K562 (cell line): ENCODE measurements around the gene GPATCH4. TPM values are rescaled to one million over a fixed set of nuclear protein-coding genes. Genes with fewer than 3 reads are reported as not detected.
A peak's percentile ranks its signal among the peaks of the same experiment; 100 is the strongest.

Source experiments
- DMBX1 ChIP-seq: fragments of 250-450 bp; sonication (Bioruptor Pico); IDR thresholded peaks from 2 replicates; pipeline ENCODE4 v1.8.0; 2022; ENCODE audit warnings: inconsistent platforms, mild to moderate bottlenecking, moderate library complexity, borderline replicate concordance
- HCFC1 ChIP-seq: IDR thresholded peaks from 2 replicates; pipeline ENCODE4 v1.6.1; 2012; ENCODE audit warnings: low read depth, low read length, improper control_type of control experiment
- HIVEP1 ChIP-seq: fragments of 250-450 bp; sonication (Bioruptor Pico); IDR thresholded peaks from 2 replicates; pipeline ENCODE4 v1.4.0; 2020; ENCODE audit warnings: mild to moderate bottlenecking
- MCM5 ChIP-seq: fragments of 450-650 bp; IDR thresholded peaks from 2 replicates; pipeline ENCODE4 v1.6.1; 2016; ENCODE audit warnings: low read depth
- MEIS2 ChIP-seq: fragments of 450-650 bp; IDR thresholded peaks from 2 replicates; pipeline ENCODE4 v1.6.1; 2014; ENCODE audit warnings: mild to moderate bottlenecking; ENCODE audit not compliant: partially characterized antibody
- NFRKB ChIP-seq: fragments of 450-650 bp; IDR thresholded peaks from 2 replicates; pipeline ENCODE4 v1.6.1; 2016; ENCODE audit warnings: low read depth
- ZNF316 ChIP-seq: fragments of 450-650 bp; IDR thresholded peaks from 2 replicates; pipeline ENCODE4 v1.6.1; 2016
- polyA plus RNA-seq, 8 experiments: library from polyadenylated mRNA; depleted of rRNA in 4 of 8; stranded (reverse) in 5 of 8; unstranded in 3 of 8; fragments of >200 nt; fragmentation: Nextera tagmentation in 2 of 8; fragmentation: Illumina TruSeq in 1 of 8; extraction: Ambion mirVana in 2 of 8; extraction: Trizol in 1 of 8; gene quantifications; 2 replicates each; pipeline versions ENCODE4 v1.2.1 to v1.2.3, GENCODE V29; 2011 to 2014; ENCODE audit warnings: inconsistent platforms in 1 of 8, missing spikeins in 1 of 8
- total RNA-seq, 7 experiments: library from RNA; depleted of rRNA in 6 of 7; stranded (reverse); fragments of >200 nt in 6 of 7; fragmentation: Illumina TruSeq in 2 of 7; extraction: Trizol in 2 of 7; gene quantifications; 2 replicates each; pipeline versions ENCODE4 v1.2.1 to v1.2.3, GENCODE V29; 2011 to 2021; ENCODE audit warnings: low replicate concordance in 1 of 7
- TF ChIP-seq, protein P1 (sequence below): fragments of 450-650 bp; IDR thresholded peaks from 2 replicates; pipeline ENCODE4 v1.6.1; 2016; ENCODE audit warnings: mild to moderate bottlenecking, moderate library complexity
- TF ChIP-seq, protein P2 (sequence below): IDR thresholded peaks from 2 replicates; pipeline ENCODE4 v1.6.1; 2014; ENCODE audit warnings: antibody characterized with exemption
- TF ChIP-seq, protein P3 (sequence below): conservative IDR thresholded peaks from 2 replicates; pipeline ENCODE4 v1.6.1; 2011; ENCODE audit warnings: low read depth, mild to moderate bottlenecking, low read length; ENCODE audit not compliant: control insufficient read depth

Gene GPATCH4
- total and polyA plus RNA-seq, 9 of the 15 experiments (the other 6 are each of a cell fraction or from before 2014, with no cell fraction given) = 43.7 to 105 (median 76.5) TPM

DNA sequence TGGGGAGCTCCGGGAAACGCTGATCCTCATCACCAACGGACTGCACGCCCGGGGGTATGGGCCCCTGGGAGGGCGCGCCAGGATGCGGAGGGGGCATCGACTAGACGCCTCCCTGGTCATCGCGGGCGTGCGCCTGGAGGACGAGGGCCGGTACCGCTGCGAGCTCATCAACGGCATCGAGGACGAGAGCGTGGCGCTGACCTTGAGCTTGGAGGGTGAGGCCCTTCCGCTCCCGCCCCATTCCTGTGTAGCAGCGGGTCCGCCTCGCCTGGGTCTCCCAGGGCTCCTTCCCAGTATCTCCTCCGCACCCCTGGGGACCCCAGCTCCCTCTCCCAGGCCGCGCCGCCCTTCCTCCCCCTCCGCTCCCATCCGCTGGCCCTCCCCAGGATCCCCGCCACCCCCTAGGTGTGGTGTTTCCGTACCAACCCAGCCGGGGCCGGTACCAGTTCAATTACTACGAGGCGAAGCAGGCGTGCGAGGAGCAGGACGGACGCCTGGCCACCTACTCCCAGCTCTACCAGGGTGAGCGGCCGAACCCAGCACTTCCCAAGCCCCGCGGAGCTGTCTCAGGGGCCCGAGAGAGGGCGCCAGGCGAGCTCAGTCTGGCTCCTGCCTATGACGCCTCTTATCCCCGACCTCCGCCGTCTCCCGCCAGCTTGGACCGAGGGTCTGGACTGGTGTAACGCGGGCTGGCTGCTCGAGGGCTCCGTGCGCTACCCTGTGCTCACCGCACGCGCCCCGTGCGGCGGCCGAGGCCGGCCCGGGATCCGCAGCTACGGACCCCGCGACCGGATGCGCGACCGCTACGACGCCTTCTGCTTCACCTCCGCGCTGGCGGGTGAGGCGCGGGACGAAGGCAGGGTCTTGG is 22.9 kb upstream of the GPATCH4 start (continued):
- TF ChIP-seq NFRKB (0 out of 2 replicates have a peak, but pooled peaks have one; percentile 43), MEIS2 (no peak), HIVEP1 (CRISPR knock-in tag) (no peak), ZNF316 (no peak), MCM5 (no peak), HCFC1 (peak; percentile 75), DMBX1 (CRISPR knock-in tag) (peak; percentile 72; the same call in 1 of the 2 replicates)
- TF ChIP-seq, protein P1, sequence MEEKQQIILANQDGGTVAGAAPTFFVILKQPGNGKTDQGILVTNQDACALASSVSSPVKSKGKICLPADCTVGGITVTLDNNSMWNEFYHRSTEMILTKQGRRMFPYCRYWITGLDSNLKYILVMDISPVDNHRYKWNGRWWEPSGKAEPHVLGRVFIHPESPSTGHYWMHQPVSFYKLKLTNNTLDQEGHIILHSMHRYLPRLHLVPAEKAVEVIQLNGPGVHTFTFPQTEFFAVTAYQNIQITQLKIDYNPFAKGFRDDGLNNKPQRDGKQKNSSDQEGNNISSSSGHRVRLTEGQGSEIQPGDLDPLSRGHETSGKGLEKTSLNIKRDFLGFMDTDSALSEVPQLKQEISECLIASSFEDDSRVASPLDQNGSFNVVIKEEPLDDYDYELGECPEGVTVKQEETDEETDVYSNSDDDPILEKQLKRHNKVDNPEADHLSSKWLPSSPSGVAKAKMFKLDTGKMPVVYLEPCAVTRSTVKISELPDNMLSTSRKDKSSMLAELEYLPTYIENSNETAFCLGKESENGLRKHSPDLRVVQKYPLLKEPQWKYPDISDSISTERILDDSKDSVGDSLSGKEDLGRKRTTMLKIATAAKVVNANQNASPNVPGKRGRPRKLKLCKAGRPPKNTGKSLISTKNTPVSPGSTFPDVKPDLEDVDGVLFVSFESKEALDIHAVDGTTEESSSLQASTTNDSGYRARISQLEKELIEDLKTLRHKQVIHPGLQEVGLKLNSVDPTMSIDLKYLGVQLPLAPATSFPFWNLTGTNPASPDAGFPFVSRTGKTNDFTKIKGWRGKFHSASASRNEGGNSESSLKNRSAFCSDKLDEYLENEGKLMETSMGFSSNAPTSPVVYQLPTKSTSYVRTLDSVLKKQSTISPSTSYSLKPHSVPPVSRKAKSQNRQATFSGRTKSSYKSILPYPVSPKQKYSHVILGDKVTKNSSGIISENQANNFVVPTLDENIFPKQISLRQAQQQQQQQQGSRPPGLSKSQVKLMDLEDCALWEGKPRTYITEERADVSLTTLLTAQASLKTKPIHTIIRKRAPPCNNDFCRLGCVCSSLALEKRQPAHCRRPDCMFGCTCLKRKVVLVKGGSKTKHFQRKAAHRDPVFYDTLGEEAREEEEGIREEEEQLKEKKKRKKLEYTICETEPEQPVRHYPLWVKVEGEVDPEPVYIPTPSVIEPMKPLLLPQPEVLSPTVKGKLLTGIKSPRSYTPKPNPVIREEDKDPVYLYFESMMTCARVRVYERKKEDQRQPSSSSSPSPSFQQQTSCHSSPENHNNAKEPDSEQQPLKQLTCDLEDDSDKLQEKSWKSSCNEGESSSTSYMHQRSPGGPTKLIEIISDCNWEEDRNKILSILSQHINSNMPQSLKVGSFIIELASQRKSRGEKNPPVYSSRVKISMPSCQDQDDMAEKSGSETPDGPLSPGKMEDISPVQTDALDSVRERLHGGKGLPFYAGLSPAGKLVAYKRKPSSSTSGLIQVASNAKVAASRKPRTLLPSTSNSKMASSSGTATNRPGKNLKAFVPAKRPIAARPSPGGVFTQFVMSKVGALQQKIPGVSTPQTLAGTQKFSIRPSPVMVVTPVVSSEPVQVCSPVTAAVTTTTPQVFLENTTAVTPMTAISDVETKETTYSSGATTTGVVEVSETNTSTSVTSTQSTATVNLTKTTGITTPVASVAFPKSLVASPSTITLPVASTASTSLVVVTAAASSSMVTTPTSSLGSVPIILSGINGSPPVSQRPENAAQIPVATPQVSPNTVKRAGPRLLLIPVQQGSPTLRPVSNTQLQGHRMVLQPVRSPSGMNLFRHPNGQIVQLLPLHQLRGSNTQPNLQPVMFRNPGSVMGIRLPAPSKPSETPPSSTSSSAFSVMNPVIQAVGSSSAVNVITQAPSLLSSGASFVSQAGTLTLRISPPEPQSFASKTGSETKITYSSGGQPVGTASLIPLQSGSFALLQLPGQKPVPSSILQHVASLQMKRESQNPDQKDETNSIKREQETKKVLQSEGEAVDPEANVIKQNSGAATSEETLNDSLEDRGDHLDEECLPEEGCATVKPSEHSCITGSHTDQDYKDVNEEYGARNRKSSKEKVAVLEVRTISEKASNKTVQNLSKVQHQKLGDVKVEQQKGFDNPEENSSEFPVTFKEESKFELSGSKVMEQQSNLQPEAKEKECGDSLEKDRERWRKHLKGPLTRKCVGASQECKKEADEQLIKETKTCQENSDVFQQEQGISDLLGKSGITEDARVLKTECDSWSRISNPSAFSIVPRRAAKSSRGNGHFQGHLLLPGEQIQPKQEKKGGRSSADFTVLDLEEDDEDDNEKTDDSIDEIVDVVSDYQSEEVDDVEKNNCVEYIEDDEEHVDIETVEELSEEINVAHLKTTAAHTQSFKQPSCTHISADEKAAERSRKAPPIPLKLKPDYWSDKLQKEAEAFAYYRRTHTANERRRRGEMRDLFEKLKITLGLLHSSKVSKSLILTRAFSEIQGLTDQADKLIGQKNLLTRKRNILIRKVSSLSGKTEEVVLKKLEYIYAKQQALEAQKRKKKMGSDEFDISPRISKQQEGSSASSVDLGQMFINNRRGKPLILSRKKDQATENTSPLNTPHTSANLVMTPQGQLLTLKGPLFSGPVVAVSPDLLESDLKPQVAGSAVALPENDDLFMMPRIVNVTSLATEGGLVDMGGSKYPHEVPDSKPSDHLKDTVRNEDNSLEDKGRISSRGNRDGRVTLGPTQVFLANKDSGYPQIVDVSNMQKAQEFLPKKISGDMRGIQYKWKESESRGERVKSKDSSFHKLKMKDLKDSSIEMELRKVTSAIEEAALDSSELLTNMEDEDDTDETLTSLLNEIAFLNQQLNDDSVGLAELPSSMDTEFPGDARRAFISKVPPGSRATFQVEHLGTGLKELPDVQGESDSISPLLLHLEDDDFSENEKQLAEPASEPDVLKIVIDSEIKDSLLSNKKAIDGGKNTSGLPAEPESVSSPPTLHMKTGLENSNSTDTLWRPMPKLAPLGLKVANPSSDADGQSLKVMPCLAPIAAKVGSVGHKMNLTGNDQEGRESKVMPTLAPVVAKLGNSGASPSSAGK = peak; percentile 95
- TF ChIP-seq, protein P2, sequence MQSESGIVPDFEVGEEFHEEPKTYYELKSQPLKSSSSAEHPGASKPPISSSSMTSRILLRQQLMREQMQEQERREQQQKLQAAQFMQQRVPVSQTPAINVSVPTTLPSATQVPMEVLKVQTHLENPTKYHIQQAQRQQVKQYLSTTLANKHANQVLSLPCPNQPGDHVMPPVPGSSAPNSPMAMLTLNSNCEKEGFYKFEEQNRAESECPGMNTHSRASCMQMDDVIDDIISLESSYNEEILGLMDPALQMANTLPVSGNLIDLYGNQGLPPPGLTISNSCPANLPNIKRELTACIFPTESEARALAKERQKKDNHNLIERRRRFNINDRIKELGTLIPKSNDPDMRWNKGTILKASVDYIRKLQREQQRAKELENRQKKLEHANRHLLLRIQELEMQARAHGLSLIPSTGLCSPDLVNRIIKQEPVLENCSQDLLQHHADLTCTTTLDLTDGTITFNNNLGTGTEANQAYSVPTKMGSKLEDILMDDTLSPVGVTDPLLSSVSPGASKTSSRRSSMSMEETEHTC = no peak
- TF ChIP-seq, protein P3, sequence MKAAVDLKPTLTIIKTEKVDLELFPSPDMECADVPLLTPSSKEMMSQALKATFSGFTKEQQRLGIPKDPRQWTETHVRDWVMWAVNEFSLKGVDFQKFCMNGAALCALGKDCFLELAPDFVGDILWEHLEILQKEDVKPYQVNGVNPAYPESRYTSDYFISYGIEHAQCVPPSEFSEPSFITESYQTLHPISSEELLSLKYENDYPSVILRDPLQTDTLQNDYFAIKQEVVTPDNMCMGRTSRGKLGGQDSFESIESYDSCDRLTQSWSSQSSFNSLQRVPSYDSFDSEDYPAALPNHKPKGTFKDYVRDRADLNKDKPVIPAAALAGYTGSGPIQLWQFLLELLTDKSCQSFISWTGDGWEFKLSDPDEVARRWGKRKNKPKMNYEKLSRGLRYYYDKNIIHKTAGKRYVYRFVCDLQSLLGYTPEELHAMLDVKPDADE = peak; percentile 49; the same call in 1 of the 2 replicates
